ENCODE measurements around the gene SRGN. TPM values are rescaled to one million over a fixed set of nuclear protein-coding genes. Genes with fewer than 3 reads are reported as not detected.

SRGN gene
- total RNA-seq, 1 donor from 2014 or later, result 35.9 TPM

- peaks cover 20% of the 10 kb centered on the region for H3K4me1 Mint-ChIP-seq (ENCODE audit: unreplicated experiment)
- H3K4me3 Mint-ChIP-seq (ENCODE audit: unreplicated experiment), result no peak overlapping the region
- H3K36me3 Mint-ChIP-seq (ENCODE audit: unreplicated experiment), result no peaks in the 10 kb centered on the region
- TF ChIP-seq, protein P1, sequence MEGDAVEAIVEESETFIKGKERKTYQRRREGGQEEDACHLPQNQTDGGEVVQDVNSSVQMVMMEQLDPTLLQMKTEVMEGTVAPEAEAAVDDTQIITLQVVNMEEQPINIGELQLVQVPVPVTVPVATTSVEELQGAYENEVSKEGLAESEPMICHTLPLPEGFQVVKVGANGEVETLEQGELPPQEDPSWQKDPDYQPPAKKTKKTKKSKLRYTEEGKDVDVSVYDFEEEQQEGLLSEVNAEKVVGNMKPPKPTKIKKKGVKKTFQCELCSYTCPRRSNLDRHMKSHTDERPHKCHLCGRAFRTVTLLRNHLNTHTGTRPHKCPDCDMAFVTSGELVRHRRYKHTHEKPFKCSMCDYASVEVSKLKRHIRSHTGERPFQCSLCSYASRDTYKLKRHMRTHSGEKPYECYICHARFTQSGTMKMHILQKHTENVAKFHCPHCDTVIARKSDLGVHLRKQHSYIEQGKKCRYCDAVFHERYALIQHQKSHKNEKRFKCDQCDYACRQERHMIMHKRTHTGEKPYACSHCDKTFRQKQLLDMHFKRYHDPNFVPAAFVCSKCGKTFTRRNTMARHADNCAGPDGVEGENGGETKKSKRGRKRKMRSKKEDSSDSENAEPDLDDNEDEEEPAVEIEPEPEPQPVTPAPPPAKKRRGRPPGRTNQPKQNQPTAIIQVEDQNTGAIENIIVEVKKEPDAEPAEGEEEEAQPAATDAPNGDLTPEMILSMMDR (IDR thresholded peaks at IDR 0.05), result no peak
- no peaks in the 10 kb centered on the region for H3K9me3 Mint-ChIP-seq (ENCODE audit: unreplicated experiment)
- H3K27me3 Mint-ChIP-seq (ENCODE audit: unreplicated experiment), result no peaks in the 10 kb centered on the region
- no peak overlapping the region for H3K27ac Mint-ChIP-seq (ENCODE audit: unreplicated experiment)
- no peak for DNase-seq (ENCODE audit: extremely low spot score, unreplicated experiment)
Observed at GRCh38 chr10:69067189-69067588, 20.7 kb upstream of the SRGN start.

GRCh38 chr10:69068549-69068948 lies 19.4 kb upstream of the SRGN start:
- TF ChIP-seq, protein P1 (IDR thresholded peaks at IDR 0.05), result no peak
- Mint-ChIP-seq H3K27me3 (ENCODE audit: unreplicated experiment) (no peaks in the 10 kb centered on the region), H3K4me3 (ENCODE audit: unreplicated experiment) (no peak overlapping the region), H3K4me1 (ENCODE audit: unreplicated experiment) (peaks cover 13% of the 10 kb centered on the region), H3K36me3 (ENCODE audit: unreplicated experiment) (no peaks in the 10 kb centered on the region), H3K27ac (ENCODE audit: unreplicated experiment) (no peak overlapping the region), H3K9me3 (ENCODE audit: unreplicated experiment) (no peaks in the 10 kb centered on the region)
- DNase-seq (ENCODE audit: extremely low spot score, unreplicated experiment), result no peak

- H3K27me3 Mint-ChIP-seq (ENCODE audit: unreplicated experiment), result no peaks in the 10 kb centered on the region
- H3K4me3 Mint-ChIP-seq (ENCODE audit: unreplicated experiment), result no peak overlapping the region
- no peaks in the 10 kb centered on the region for H3K9me3 Mint-ChIP-seq (ENCODE audit: unreplicated experiment)
- no peaks in the 10 kb centered on the region for H3K36me3 Mint-ChIP-seq (ENCODE audit: unreplicated experiment)
- H3K4me1 Mint-ChIP-seq (ENCODE audit: unreplicated experiment), result peaks cover 13% of the 10 kb centered on the region
- H3K27ac Mint-ChIP-seq (ENCODE audit: unreplicated experiment), result no peak overlapping the region
- TF ChIP-seq, protein P1 (IDR thresholded peaks at IDR 0.05), result no peak
- DNase-seq (ENCODE audit: extremely low spot score, unreplicated experiment), result no peak
Observed at GRCh38 chr10:69069090-69070042, 18.5 kb upstream of the SRGN start.

GRCh38 chr10:69070951-69071350 lies 17.0 kb upstream of the SRGN start:
- no peaks in the 10 kb centered on the region for H3K27me3 Mint-ChIP-seq (ENCODE audit: unreplicated experiment)
- H3K36me3 Mint-ChIP-seq (ENCODE audit: unreplicated experiment), result no peaks in the 10 kb centered on the region
- no peak overlapping the region for H3K27ac Mint-ChIP-seq (ENCODE audit: unreplicated experiment)
- peaks cover 4% of the 10 kb centered on the region for H3K4me1 Mint-ChIP-seq (ENCODE audit: unreplicated experiment)
- TF ChIP-seq, protein P1 (IDR thresholded peaks at IDR 0.05), result no peak
- H3K9me3 Mint-ChIP-seq (ENCODE audit: unreplicated experiment), result no peaks in the 10 kb centered on the region
- no peak for DNase-seq (ENCODE audit: extremely low spot score, unreplicated experiment)
- no peak overlapping the region for H3K4me3 Mint-ChIP-seq (ENCODE audit: unreplicated experiment)

- no peaks in the 10 kb centered on the region for H3K36me3 Mint-ChIP-seq (ENCODE audit: unreplicated experiment)
- H3K4me1 Mint-ChIP-seq (ENCODE audit: unreplicated experiment), result no peaks in the 10 kb centered on the region
- no peak overlapping the region for H3K4me3 Mint-ChIP-seq (ENCODE audit: unreplicated experiment)
- DNase-seq (ENCODE audit: extremely low spot score, unreplicated experiment), result no peak
- TF ChIP-seq, protein P1 (IDR thresholded peaks at IDR 0.05), result no peak
- H3K27me3 Mint-ChIP-seq (ENCODE audit: unreplicated experiment), result no peaks in the 10 kb centered on the region
- no peak overlapping the region for H3K27ac Mint-ChIP-seq (ENCODE audit: unreplicated experiment)
- H3K9me3 Mint-ChIP-seq (ENCODE audit: unreplicated experiment), result no peaks in the 10 kb centered on the region
Observed at GRCh38 chr10:69071610-69072009, 16.3 kb upstream of the SRGN start.
